Gastroesophageal sphincter (tissue), 3 donors: Measurements from ENCODE around the gene GEMIN8.

Experiments used
- EP300 ChIP-seq: sonication (generic); formaldehyde crosslinking; IDR thresholded peaks from one replicate; pipeline ENCODE4 v1.6.1; 2017; ENCODE audit warnings: antibody characterized with exemption, mild to moderate bottlenecking
- POLR2AphosphoS5 ChIP-seq: sonication (generic); formaldehyde crosslinking; IDR thresholded peaks from one replicate; pipeline ENCODE4 v1.6.1; 2017; ENCODE audit warnings: antibody characterized with exemption
- TF ChIP-seq, protein P1 (sequence below), 4 experiments: fragments of 200-600 bp in 2 of 4; fragments of 450-650 bp in 2 of 4; sonication (generic) in 1 of 4; IDR thresholded peaks; one replicate each; pipeline ENCODE4 v1.5.1; 2017 to 2019; ENCODE audit warnings: antibody characterized with exemption in 4 of 4, mild to moderate bottlenecking in 2 of 4, moderate library complexity in 2 of 4

- no peak for TF ChIP-seq POLR2AphosphoS5
- TF ChIP-seq, protein P1, sequence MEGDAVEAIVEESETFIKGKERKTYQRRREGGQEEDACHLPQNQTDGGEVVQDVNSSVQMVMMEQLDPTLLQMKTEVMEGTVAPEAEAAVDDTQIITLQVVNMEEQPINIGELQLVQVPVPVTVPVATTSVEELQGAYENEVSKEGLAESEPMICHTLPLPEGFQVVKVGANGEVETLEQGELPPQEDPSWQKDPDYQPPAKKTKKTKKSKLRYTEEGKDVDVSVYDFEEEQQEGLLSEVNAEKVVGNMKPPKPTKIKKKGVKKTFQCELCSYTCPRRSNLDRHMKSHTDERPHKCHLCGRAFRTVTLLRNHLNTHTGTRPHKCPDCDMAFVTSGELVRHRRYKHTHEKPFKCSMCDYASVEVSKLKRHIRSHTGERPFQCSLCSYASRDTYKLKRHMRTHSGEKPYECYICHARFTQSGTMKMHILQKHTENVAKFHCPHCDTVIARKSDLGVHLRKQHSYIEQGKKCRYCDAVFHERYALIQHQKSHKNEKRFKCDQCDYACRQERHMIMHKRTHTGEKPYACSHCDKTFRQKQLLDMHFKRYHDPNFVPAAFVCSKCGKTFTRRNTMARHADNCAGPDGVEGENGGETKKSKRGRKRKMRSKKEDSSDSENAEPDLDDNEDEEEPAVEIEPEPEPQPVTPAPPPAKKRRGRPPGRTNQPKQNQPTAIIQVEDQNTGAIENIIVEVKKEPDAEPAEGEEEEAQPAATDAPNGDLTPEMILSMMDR (IDR thresholded peaks at IDR 0.05): no peak
- no peak for TF ChIP-seq EP300
Observed at GRCh38 chrX:14027036-14027435, 2.7 kb downstream of the GEMIN8 start.
